ENCODE results near the gene KRT1.

The KRT1 gene

DNA sequence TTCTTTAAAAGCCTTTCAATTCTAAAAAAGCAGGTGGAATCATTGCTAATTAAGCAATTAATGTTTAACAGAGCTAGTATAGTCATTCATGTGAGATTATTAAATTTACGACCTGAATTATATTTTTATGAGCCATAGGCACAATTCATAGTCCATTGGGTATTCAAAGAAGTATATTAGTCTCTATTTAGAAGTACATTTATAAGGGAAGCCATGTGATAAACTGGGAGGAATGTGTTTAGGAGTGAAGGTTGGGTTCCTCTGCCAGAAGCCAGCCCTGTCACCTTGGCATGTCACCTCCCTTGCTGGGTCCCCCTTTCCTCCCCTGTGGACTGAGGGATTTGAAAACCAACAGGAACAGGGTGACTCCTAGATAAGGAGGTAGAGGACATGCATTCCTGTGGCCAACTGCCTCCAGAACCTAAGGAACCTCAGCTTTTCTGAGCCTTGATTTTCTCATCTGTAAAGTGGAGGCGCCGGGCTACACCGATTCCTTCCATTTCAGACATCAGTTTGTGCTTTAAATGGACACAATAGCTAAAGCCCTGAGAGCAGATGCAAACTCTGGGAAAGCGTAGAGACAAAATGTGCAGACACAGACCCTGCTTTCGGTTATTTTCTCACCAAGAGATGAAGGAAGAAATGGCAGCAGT is 22.8 kb downstream of the KRT1 start:
- DNase-seq: no peak

GRCh38 chr12:52656616-52657015 is 23.6 kb downstream of the KRT1 start:
- DNase-seq: no peak

GRCh38 chr12:52655720-52656124 is 24.5 kb downstream of the KRT1 start:
- DNase-seq: no peak

DNA sequence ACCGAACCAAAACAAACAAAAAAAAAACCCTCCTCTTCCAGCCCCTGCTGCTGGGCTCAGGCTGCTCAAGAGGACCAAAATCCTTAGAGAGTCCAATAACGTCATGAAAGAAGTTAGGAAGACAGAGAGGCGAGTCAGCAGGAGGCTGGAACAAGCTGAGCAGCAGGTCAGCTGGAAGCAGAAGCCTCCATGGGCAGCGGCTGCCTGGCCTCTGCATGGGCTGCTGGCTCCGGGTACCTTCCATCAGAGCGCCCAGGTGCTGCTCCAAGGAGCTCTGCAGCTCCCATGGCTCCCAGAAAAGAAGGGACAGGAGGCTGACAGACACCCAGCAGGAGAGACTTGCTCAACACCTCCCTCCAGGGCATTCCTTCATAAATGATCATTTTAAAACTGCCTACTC is 25.0 kb downstream of the KRT1 start:
- no peak for DNase-seq

- DNase-seq: no peak
Measured at GRCh38 chr12:52651726-52652261, 28.4 kb downstream of the KRT1 start, which contains the start of gene KRT2. Gene KRT2, minus strand, starts transcription at chr12:52652211. Its CDS starts 69 bp downstream, at chr12:52652142.

DNA sequence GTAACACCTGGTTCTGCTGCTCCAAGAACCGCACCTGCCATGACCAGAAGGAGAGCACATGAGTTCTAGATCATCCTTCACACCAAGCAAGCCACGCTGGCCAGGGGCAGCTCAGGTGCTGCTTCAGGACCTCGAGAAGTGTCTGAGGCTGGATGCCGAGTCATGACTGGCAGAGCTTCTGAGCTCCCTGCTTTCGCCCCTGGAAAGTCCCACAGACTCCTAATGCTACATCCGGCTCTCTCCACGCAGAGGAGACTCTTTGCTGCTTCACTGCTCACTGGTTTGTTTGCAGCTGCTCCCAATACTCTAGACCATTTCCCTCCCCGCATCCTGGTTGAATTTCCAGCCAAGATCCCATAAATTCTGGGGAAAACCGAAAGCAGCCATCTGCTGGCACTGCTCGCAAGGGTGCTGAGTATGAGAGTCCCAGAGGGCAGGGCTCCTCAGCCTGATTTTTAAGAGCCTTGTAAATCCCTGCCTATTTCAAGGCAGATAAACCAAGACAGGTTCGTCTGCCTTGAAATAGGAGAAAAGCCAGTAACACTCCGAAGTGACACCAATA is 29.6 kb downstream of the KRT1 start:
- peak; percentile 37 for DNase-seq

- DNase-seq: no peak
Measured at GRCh38 chr12:52649066-52649465, 31.1 kb downstream of the KRT1 start.

GRCh38 chr12:52648012-52648550 is 32.1 kb downstream of the KRT1 start:
- DNase-seq: no peak

GRCh38 chr12:52647601-52648000 is 32.6 kb downstream of the KRT1 start:
- no peak for DNase-seq

GRCh38 chr12:52646613-52647012 is 33.6 kb downstream of the KRT1 start:
- DNase-seq: no peak

GRCh38 chr12:52645982-52646381 is 34.2 kb downstream of the KRT1 start:
- DNase-seq: no peak

- DNase-seq: no peak
Measured at GRCh38 chr12:52645120-52645761, 35.0 kb downstream of the KRT1 start.

DNA sequence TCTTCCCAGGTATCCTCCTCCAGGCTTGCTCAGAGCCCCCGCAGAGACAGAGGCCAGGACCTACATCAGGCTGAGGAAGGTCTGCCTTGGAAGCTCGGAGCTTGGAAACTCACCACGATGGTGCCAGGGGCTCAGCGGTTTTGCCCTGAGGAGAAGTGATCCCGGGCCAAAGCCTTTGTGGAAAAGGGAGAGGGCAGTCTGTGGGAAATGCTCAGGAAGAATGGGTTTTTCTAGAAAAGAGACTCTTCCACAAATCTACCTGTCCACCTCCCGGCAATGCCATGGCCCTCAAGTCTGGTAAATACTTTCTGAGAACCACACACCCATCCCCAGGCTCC is 36.2 kb downstream of the KRT1 start:
- DNase-seq: no peak

- no peak for DNase-seq
Measured at GRCh38 chr12:52643233-52644077, 36.8 kb downstream of the KRT1 start.

DNA sequence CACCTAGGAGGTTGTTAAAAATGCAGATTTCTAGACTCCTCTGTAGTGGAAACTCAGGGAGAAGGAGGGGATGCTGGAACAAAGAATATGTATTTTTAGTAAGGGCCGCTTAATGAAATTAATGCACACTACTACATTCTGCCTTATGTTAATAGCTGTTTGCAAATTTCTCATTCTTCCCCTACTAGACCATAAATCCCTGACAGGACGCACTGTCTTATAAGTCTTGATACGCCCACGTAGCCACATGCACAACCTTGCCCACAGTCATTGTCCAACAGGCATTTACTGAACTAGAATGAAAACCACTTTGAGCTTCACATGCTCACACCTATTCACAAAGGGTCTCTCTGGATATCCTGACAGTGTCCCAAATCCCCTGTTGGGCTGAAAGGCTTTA is 38.7 kb downstream of the KRT1 start:
- DNase-seq: no peak

- DNase-seq: no peak
Measured at GRCh38 chr12:52637299-52637698, 42.9 kb downstream of the KRT1 start.

- DNase-seq: no peak
Measured at GRCh38 chr12:52636592-52637258, 43.5 kb downstream of the KRT1 start.

DNA sequence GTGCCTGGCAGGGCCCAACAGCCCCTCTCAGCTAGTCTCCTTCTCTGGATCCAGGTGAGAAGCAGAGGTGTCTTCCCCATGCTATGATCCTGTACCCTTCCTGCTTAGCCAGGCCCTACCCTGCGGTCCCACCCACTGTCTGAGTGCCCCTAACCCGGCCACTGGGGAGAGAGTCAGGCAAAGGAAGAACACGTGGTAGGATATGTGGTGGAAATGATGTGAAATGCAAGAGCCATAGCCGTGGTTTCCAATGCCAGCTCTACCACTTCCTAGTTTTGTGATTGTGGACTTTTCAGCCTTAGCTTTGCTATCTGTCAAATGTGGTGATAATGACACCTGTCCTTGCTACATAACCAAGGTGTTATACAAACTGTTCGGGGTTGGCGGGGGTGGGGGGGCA is 44.0 kb downstream of the KRT1 start:
- no peak for DNase-seq

GRCh38 chr12:52634266-52635056 is 45.7 kb downstream of the KRT1 start:
- DNase-seq: no peak

- no peak for DNase-seq
Measured at GRCh38 chr12:52633383-52633782, 46.8 kb downstream of the KRT1 start.

- no peak for DNase-seq
Measured at GRCh38 chr12:52632656-52633055, 47.6 kb downstream of the KRT1 start.

Data from kidney glomerular epithelial cell (primary cell).